NB4 (cell line): Measurements from ENCODE around the gene ZNF366.

ENCODE experiments used
- MYC ChIP-seq: IDR thresholded peaks from 2 replicates; pipeline ENCODE4 v1.6.1; 2011; ENCODE audit warnings: low read depth, low read length
- POLR2A ChIP-seq: IDR thresholded peaks from 2 replicates; pipeline ENCODE4 v1.6.1; 2011; ENCODE audit warnings: mild to moderate bottlenecking; ENCODE audit not compliant: insufficient read length; ENCODE audit errors: extremely low read depth
- TF ChIP-seq, protein P1 (sequence below): IDR thresholded peaks from 2 replicates; pipeline ENCODE4 v1.6.1; 2011; ENCODE audit warnings: low read depth, low read length
- TF ChIP-seq, protein P2 (sequence below): IDR thresholded peaks from one replicate; pipeline ENCODE4 v1.5.1; 2012; ENCODE audit warnings: low read depth, low read length

DNA sequence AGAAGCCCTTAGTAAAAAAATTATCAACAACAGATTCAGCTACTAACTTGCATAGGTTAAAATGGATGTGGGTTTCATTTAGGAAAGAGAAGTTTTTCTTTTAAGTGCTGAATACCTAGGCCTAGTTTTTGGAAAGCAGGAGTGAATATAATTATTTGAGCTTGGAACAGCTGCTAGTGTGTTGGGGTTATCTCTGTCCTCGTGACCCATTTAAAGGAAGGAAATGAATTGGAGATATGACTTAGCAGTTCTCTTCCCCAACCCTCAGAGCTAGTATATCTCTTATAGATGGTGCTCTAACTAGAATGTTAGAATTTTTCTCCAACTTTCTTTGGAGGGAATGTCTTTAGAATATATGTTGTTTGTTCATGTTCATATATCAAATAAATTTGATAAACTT lies 38.6 kb downstream of the ZNF366 start:
- TF ChIP-seq, protein P1, sequence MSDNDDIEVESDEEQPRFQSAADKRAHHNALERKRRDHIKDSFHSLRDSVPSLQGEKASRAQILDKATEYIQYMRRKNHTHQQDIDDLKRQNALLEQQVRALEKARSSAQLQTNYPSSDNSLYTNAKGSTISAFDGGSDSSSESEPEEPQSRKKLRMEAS: no peak
- TF ChIP-seq, protein P2, sequence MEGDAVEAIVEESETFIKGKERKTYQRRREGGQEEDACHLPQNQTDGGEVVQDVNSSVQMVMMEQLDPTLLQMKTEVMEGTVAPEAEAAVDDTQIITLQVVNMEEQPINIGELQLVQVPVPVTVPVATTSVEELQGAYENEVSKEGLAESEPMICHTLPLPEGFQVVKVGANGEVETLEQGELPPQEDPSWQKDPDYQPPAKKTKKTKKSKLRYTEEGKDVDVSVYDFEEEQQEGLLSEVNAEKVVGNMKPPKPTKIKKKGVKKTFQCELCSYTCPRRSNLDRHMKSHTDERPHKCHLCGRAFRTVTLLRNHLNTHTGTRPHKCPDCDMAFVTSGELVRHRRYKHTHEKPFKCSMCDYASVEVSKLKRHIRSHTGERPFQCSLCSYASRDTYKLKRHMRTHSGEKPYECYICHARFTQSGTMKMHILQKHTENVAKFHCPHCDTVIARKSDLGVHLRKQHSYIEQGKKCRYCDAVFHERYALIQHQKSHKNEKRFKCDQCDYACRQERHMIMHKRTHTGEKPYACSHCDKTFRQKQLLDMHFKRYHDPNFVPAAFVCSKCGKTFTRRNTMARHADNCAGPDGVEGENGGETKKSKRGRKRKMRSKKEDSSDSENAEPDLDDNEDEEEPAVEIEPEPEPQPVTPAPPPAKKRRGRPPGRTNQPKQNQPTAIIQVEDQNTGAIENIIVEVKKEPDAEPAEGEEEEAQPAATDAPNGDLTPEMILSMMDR: no peak
- TF ChIP-seq POLR2A: no peak
- no peak for TF ChIP-seq MYC
